Neural progenitor cell (in vitro differentiated cells): ENCODE data around the gene GPR183. TPM values are rescaled to one million over a fixed set of nuclear protein-coding genes. Genes with fewer than 3 reads are reported as not detected.

Experiments
- DNase-seq: peaks from one replicate; pipeline ENCODE4 v3.0.0-alpha.2; 2016; ENCODE audit warnings: low spot score
- H2AFZ ChIP-seq: fragments of 200-600 bp; sonication (generic); replicated peaks from 2 replicates; pipeline ENCODE4 v1.6.1; 2016; ENCODE audit warnings: antibody characterized with exemption
- H3F3A ChIP-seq: fragments of 200-600 bp; sonication (generic); 2 replicates; pipeline ENCODE4 v1.6.1; 2016; ENCODE audit warnings: antibody characterized with exemption, low read depth
- H3K27ac ChIP-seq: fragments of 200-600 bp; sonication (generic); 2 replicates; pipeline ENCODE4 v1.5.1; 2016; ENCODE audit warnings: mild to moderate bottlenecking
- H3K27me3 ChIP-seq: fragments of 200-600 bp; sonication (generic); 2 replicates; pipeline ENCODE4 v1.6.1; 2016; ENCODE audit warnings: mild to moderate bottlenecking, moderate library complexity
- H3K36me3 ChIP-seq: fragments of 200-600 bp; sonication (generic); 2 replicates; pipeline ENCODE4 v1.5.1; 2016
- H3K4me1 ChIP-seq: fragments of 200-600 bp; sonication (generic); 2 replicates; pipeline ENCODE4 v1.6.1; 2016; ENCODE audit warnings: mixed run types
- H3K4me2 ChIP-seq: fragments of 200-600 bp; sonication (generic); 2 replicates; pipeline ENCODE4 v1.6.1; 2016
- H3K4me3 ChIP-seq: fragments of 200-600 bp; sonication (generic); 2 replicates; pipeline ENCODE4 v1.5.1; 2016
- H3K79me2 ChIP-seq: fragments of 200-600 bp; sonication (generic); 2 replicates; pipeline ENCODE4 v1.6.1; 2016; ENCODE audit warnings: low read depth
- H3K9ac ChIP-seq: fragments of 200-600 bp; sonication (generic); 2 replicates; pipeline ENCODE4 v1.6.1; 2016
- H3K9me3 ChIP-seq: fragments of 200-600 bp; sonication (generic); 2 replicates; pipeline ENCODE4 v1.5.1; 2016; ENCODE audit warnings: low read depth
- H4K20me1 ChIP-seq: fragments of 200-600 bp; sonication (generic); 2 replicates; pipeline ENCODE4 v1.6.1; 2016; ENCODE audit warnings: low read depth
- H3K27ac Mint-ChIP-seq: 3 replicates; pipeline ENCODE4 v1.8.0; 2021; ENCODE audit warnings: mixed read lengths
- H3K27me3 Mint-ChIP-seq: 2 replicates; pipeline ENCODE4 v1.8.0; 2022; ENCODE audit warnings: low read depth, mild to moderate bottlenecking, inconsistent platforms, moderate library complexity, mixed read lengths; ENCODE audit not compliant: insufficient read depth
- H3K36me3 Mint-ChIP-seq: 3 replicates; pipeline ENCODE4 v1.8.0; 2021; ENCODE audit warnings: mixed read lengths
- H3K4me1 Mint-ChIP-seq: 3 replicates; pipeline ENCODE4 v1.8.0; 2021; ENCODE audit warnings: mixed read lengths
- H3K4me3 Mint-ChIP-seq: 3 replicates; pipeline ENCODE4 v1.8.0; 2021; ENCODE audit warnings: mild to moderate bottlenecking, moderate library complexity, mixed read lengths
- H3K9me3 Mint-ChIP-seq: 3 replicates; pipeline ENCODE4 v1.8.0; 2020; ENCODE audit warnings: mixed read lengths
- CTCF ChIP-seq: fragments of 200-600 bp; sonication (generic); IDR thresholded peaks from 2 replicates; pipeline ENCODE4 v1.5.1; 2017; ENCODE audit warnings: antibody characterized with exemption, mild to moderate bottlenecking
- EZH2 ChIP-seq: fragments of 200-600 bp; sonication (generic); IDR thresholded peaks from 2 replicates; pipeline ENCODE4 v1.6.1; 2017; ENCODE audit warnings: antibody characterized with exemption, mild to moderate bottlenecking, moderate library complexity
- EZH2phosphoT487 ChIP-seq: fragments of 200-600 bp; sonication (generic); IDR thresholded peaks from 2 replicates; pipeline ENCODE4 v1.6.1; 2017; ENCODE audit warnings: antibody characterized with exemption
- total RNA-seq: library from RNA; depleted of rRNA; stranded (reverse); fragments of >200 nt; gene quantifications from 2 replicates; pipeline ENCODE4 v1.2.3, GENCODE V29; 2015; ENCODE audit warnings: low replicate concordance

Gene GPR183
- total RNA-seq, 1 donor from 2014 or later, result not detected

DNA sequence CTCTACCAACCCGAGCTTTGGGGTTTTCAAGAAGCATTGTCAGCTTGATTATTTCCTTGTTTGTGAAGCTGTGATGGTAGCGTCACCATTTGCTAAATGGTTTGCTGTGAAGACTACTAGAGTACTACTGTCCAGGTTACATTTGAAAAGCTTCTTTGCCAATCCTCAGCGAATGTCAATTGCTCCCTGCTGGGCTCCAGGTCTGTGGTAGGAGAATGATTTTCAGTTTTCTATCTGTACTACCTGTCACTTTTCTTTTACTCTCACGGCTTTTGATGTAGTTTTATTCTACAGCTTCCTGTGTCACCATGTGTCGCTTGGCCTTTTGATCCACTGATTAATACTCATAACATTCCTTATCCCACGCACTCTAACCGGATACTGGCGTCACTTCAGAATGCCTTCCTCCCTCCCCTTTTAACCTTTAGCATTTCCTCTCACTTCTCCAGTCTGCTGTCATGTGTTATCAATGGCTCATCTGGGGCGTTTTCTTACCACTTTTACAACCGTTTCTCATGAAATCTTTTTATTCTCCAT, 7.5 kb upstream of the GPR183 start:
- H3K4me1 ChIP-seq, result peaks cover 5% of the 10 kb centered on the region
- no peaks in the 10 kb centered on the region for H3K9me3 ChIP-seq
- H3K36me3 ChIP-seq, result peaks cover 9% of the 10 kb centered on the region
- peaks cover 37% of the 10 kb centered on the region for H3K36me3 Mint-ChIP-seq
- H3K27ac ChIP-seq, result no peak overlapping the region
- H3K79me2 ChIP-seq, result no peaks in the 10 kb centered on the region
- peaks cover 25% of the 10 kb centered on the region for H3K4me1 Mint-ChIP-seq
- no peak overlapping the region for H3K4me3 ChIP-seq
- H3F3A ChIP-seq, result no peaks in the 10 kb centered on the region
- H3K4me3 Mint-ChIP-seq, result no peak overlapping the region
- H2AFZ ChIP-seq, result no peak overlapping the region
- no peak for DNase-seq
- H4K20me1 ChIP-seq, result no peaks in the 10 kb centered on the region
- H3K4me2 ChIP-seq, result no peak overlapping the region
- H3K27ac Mint-ChIP-seq, result no peak overlapping the region
- H3K27me3 ChIP-seq, result no peaks in the 10 kb centered on the region
- no peak overlapping the region for H3K9ac ChIP-seq
- TF ChIP-seq EZH2 (no peak), EZH2phosphoT487 (no peak), CTCF (no peak)
- H3K9me3 Mint-ChIP-seq, result peaks cover 15% of the 10 kb centered on the region
- H3K27me3 Mint-ChIP-seq, result peaks cover 4% of the 10 kb centered on the region

DNA sequence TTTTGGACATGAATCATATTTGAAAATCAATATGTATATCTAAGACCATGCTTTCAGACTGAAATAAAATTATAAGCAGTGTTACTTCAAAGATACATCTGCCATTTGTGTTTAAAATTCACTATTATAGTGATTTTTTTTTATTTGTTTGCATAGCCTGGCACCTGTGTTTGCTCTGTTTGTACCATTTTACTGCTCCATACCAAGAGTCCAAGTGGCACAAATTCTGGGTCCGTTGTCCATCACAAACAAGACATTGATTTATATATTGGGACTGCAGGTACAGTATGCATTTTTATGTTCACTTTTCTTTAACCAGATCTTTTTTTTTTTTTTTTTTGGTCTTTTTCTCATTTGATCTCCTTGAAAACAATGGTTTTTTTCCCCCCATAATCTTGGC, 6.7 kb upstream of the GPR183 start:
- Histone ChIP-seq H3K4me1 (peaks cover 5% of the 10 kb centered on the region), H3K9ac (no peak overlapping the region), H3K4me2 (peak overlapping the region; percentile 22), H3K36me3 (peaks cover 4% of the 10 kb centered on the region), H3K79me2 (no peaks in the 10 kb centered on the region), H4K20me1 (no peaks in the 10 kb centered on the region), H3F3A (no peaks in the 10 kb centered on the region), H3K27ac (no peak overlapping the region), H2AFZ (no peak overlapping the region), H3K4me3 (no peak overlapping the region), H3K27me3 (no peaks in the 10 kb centered on the region), H3K9me3 (no peaks in the 10 kb centered on the region)
- Mint-ChIP-seq H3K4me1 (peaks cover 25% of the 10 kb centered on the region), H3K4me3 (no peak overlapping the region), H3K36me3 (peaks cover 34% of the 10 kb centered on the region), H3K27me3 (peaks cover 4% of the 10 kb centered on the region), H3K27ac (no peak overlapping the region), H3K9me3 (peaks cover 15% of the 10 kb centered on the region)
- TF ChIP-seq CTCF (no peak), EZH2phosphoT487 (no peak), EZH2 (no peak)
- no peak for DNase-seq

- Histone ChIP-seq H3K4me3 (no peak overlapping the region), H3F3A (no peaks in the 10 kb centered on the region), H2AFZ (no peak overlapping the region), H3K9ac (no peak overlapping the region), H3K27ac (no peak overlapping the region), H3K36me3 (peaks cover 3% of the 10 kb centered on the region), H3K4me1 (peaks cover 5% of the 10 kb centered on the region), H4K20me1 (no peaks in the 10 kb centered on the region), H3K27me3 (no peaks in the 10 kb centered on the region), H3K4me2 (peak overlapping the region; percentile 22), H3K9me3 (no peaks in the 10 kb centered on the region), H3K79me2 (no peaks in the 10 kb centered on the region)
- Mint-ChIP-seq H3K36me3 (peaks cover 34% of the 10 kb centered on the region), H3K27ac (peak overlapping the region; percentile 89), H3K9me3 (peaks cover 15% of the 10 kb centered on the region), H3K27me3 (peaks cover 4% of the 10 kb centered on the region), H3K4me3 (peak overlapping the region; percentile 4), H3K4me1 (peaks cover 25% of the 10 kb centered on the region)
- no peak for TF ChIP-seq EZH2phosphoT487
- no peak for TF ChIP-seq CTCF
- no peak for TF ChIP-seq EZH2
- peak; percentile 65 for DNase-seq
Measured at GRCh38 chr13:99313501-99313900, 6.3 kb upstream of the GPR183 start.
